Measurements from ENCODE around the gene LEKR1.

DNA sequence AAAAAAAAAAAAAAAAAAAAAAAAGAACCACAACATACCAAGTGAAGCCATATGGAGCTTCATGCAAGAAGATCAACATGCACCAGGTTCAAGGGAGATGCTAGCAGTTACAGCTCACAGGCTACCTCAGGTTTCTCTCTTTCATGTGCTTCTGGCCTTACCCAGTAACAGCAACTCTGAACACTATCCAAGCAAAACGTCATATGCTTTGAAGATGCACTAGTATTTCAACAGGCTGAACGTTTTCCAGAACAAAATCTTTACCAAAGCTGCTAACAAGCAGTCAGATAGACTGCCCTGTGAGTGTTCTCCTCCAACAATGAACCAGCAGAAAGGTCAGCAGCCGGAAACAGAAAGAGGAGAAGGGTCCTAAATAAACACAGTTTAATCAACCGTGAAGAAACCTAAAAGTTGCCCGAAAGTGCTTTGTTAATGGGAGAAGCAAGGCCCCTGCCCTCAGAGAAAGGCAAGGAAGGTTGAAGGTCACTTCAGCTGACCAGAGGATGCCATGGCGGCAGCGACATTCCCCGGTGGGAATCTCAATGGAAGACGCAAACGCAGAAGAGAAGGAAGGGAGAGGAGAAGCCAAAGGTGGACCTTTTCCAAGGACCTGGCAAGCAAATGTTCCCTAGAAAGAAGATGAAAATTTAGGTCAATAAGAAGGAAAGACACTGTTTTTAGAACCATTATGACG, 253.7 kb downstream of the LEKR1 start:
- TF ChIP-seq, protein P1, sequence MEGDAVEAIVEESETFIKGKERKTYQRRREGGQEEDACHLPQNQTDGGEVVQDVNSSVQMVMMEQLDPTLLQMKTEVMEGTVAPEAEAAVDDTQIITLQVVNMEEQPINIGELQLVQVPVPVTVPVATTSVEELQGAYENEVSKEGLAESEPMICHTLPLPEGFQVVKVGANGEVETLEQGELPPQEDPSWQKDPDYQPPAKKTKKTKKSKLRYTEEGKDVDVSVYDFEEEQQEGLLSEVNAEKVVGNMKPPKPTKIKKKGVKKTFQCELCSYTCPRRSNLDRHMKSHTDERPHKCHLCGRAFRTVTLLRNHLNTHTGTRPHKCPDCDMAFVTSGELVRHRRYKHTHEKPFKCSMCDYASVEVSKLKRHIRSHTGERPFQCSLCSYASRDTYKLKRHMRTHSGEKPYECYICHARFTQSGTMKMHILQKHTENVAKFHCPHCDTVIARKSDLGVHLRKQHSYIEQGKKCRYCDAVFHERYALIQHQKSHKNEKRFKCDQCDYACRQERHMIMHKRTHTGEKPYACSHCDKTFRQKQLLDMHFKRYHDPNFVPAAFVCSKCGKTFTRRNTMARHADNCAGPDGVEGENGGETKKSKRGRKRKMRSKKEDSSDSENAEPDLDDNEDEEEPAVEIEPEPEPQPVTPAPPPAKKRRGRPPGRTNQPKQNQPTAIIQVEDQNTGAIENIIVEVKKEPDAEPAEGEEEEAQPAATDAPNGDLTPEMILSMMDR (IDR thresholded peaks at IDR 0.05): no peak
- no peak for TF ChIP-seq POLR2A (IDR thresholded peaks at IDR 0.05)
